Stimulated activated CD8-positive, alpha-beta memory T cell treated with anti-CD3 and anti-CD28 coated beads, Interleukin-12 subunit alpha, Interleukin-12 subunit beta, amount 100 ng/mL, for 24 hours (primary cell): ENCODE data around the gene HRH4.

Experiments used
- DNase-seq: peaks from one replicate; pipeline ENCODE4 v3.0.0-alpha.2; 2020; ENCODE audit errors: extremely low read depth

The HRH4 gene

DNA sequence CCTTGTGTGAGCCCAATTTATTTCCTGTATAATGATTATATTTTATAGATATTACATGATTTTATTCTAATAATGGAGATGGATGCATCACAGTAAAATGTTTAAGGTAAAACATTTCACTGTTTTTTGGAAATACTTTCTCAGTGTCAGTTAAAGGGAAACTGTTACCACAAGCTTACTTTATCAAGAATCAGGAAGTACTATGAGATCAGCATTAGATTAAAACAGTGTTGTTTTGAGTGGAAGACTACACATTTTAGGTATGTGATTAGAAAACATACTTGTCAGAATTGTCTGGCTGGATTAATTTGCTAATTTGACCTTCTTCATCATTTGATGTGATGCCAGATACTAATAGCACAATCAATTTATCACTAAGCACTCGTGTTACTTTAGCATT, at the start of gene HRH4:
Gene HRH4, plus strand, starts transcription at position 250 of the 400 bp plus-strand sequence. Its CDS starts 92 bp downstream, at position 342.
- DNase-seq = no peak

DNA sequence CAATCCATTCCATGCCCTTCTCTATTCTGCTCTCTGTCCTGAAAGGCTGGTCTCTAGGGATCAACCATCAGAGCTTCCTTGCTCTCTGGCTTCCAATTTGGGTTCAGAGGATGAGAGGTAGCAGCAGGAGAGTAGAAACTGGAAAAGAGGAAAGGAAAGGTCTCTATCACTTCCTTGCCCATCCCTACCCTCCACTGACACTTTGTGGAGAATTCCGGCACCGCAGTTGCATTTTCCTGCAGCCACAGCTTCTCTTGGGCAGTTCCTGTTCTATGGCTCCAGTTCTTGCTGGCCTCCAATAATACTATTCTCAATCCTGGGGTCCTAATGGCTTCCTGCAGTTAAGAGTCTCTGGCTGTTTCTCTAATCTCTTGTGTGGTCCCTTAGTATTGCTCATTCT, 47.3 kb upstream of the HRH4 start:
- DNase-seq = no peak

DNA sequence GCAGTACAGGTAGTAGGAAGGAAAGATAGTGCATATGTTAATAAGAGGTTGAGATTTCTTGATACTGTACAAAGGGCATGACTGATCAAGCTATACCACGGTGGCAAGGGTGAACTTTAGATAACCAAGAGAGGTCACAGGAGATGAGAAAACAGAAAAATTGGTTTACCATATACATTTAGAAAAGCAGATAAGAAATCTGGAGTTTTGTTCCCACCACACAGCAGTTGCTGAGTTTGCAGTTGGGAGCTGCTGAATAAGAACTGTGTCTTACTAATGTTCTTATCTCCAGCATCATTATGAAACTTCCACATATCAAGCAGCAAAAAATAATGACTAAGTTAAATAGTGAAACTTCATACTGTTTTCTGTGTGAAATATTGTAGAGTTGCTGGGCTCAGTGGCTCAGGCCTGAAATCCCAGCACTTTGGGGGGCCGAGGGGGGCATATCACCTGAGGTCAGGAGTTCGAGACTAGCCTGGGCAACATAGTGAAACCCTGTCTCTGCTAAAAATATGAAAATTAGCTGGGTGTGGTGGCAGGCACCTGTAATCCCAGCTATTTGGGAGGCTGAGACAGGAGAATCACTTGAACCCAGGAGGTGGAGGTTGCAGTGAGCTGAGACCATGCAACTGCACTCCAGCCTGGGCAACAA, 46.0 kb upstream of the HRH4 start:
- no peak for DNase-seq

- no peak for DNase-seq
Observed at GRCh38 chr18:24417480-24417879, 43.0 kb upstream of the HRH4 start.

DNA sequence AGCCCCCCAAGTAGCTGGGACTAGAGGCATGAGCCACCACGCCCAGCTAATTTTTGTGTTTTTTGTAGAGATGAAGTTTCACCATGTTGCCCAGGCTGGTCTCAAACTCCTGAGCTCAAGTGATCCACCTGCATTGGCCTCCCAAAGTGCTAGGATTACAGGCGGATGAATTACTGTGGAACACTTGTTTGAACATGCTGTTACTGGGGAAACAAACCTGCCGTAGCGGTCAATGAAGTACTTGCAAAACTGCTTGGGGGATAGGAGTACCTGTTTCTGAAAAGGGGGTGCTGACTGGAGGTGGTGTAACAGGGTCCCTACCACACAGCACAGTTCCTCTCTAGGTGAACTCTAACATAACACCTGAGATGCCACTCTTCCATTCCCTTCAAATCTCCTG, 39.9 kb upstream of the HRH4 start:
- DNase-seq = no peak

- DNase-seq = no peak
Observed at GRCh38 chr18:24421831-24422230, 38.6 kb upstream of the HRH4 start.

- no peak for DNase-seq
Observed at GRCh38 chr18:24426073-24426397, 34.4 kb upstream of the HRH4 start.

GRCh38 chr18:24426398-24427294, 33.8 kb upstream of the HRH4 start, which contains the start of gene IMPACT:
Gene IMPACT (plus strand): TSS chr18:24426670. CDS start chr18:24426757, 87 bp downstream.
- peak; percentile 55 for DNase-seq

DNA sequence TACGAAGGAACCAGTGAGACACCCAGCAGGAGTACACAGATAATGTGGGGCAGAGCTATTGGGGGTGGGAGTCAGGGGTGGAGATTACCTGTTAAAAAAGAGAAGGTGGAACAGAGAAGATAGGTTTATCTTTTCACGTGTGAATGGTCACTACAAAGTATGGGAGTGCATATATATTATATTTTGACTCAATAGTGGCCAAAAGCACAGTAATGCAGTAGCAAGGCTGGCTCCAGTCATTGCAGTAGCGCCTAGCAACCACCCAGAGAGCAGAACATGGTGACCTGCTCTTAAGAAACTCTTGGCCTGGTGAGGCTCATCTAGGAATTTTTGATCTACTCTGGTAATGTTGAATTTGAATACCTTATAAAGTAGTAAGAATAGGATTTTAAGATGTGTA, 33.0 kb upstream of the HRH4 start:
- DNase-seq = no peak

DNA sequence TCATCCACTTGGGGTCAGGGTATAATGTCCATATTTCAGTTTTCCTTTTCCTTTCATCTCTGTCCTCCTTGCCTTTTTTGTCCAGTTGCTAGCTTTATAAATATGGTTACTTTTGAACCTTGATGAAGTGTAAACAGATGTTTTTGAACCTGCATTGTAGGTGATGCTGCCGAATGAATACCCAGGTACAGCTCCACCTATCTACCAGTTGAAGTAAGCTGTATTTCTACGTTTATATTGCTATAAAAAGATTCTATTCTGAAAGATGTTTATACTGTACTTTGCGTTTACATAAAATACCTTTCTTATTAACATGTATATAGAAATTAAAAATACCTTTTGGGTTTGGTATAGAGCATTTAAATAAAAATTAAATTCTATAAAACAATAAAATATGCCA, 31.7 kb upstream of the HRH4 start:
- no peak for DNase-seq

DNA sequence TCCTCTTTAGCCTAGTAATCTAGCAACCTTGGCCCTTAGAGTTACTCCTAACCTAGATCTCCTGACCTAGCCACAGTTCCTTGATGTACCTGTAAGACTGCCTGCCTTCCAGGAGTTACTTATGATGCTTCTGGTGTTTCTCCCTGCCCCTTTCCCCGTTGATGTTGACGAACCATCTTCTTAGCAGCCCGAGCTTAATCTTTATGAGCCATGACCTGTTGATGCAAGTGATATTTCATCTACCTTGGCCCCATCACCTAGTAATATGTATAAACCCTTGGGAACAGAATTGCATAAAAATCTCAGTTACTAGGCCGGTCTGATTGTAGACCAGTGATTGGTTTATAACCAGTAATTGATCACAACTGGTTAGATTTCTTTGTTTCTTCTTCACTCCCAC, 31.2 kb upstream of the HRH4 start:
- DNase-seq = no peak

- DNase-seq = no peak
Observed at GRCh38 chr18:24432618-24433017, 27.8 kb upstream of the HRH4 start.

DNA sequence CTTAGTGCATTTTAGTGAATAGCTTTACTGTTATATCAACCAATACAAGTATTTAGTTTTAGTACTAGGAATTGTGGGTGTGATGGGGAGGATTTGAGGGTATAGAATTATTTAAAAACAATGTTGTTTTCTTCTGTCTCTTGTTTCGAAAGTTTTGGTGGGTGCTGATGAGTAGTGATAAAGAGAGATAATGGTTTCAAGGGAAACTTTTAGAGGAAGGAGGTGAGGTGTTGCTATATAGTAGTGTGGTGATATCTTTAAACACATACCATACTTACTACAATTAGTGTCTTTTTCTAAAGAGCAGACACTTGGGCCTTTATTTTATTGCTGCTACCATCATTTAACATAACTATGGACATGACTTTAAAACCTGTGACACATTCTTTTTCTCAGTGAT, 23.5 kb upstream of the HRH4 start:
- no peak for DNase-seq

DNA sequence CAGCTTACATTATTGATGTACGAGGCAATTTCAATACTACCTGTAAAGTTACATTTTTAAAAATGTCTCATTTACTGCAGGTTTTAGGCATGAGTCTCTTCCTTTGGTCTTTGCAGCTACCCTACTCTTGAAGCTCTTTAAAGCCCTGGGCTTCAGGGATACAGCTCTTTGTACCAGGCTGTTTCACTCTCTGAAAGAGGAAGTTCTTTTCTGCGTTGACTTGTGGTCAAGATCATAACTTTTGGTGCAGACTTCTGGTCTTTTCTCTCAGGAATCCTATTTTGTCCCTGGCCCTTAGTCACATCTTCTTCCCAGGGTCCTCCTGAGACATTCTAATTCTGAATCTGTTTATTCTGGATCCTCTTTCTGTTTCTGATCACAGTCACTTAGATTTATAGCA, 16.6 kb upstream of the HRH4 start:
- no peak for DNase-seq

DNA sequence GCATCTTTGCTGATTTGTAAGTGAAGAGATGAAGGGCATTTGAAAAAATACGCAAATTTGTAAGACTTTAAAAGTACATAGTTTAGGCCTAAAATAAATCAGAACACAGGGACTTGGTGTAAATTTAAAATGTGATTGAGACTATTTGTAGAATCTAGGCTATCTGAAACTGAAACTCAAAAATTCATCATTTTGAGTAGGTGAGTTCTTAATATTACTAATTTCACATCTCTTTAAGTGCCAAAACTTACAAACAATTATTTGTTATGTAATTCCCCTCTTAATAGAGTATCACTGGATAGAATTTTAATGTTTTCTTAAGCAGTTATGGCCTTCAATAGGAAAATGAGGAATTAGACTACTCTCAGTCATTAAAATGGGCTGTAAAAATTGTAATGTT, 14.0 kb upstream of the HRH4 start:
- DNase-seq = no peak

DNA sequence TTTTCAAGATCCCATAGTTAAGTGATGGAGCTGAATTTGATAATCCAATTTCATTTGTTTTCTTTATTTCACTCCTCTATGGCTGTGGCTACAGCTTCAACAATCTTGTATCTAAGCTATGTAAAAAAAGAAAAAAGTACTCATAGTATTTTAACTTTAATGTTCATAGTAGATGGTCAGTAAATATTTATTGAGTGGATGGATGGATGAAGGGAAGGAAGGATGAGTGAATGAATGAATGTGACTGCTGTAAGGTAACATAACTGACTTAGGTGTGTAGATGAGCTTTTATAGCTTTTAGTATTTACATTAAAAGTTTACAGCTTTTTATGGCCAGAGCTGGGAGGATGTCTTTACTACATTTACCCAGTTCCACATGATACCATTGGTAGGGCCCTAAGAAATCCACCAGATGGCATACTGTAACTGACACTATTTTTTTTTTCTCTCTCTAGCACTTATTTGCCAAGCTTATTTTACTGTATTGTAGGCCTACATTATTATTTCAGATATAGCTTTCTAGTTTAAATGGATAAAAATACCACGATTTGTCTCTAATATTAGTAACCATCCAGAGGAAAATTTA, 13.4 kb upstream of the HRH4 start:
- no peak for DNase-seq

- DNase-seq = no peak
Observed at GRCh38 chr18:24447961-24448360, 12.5 kb upstream of the HRH4 start.

DNA sequence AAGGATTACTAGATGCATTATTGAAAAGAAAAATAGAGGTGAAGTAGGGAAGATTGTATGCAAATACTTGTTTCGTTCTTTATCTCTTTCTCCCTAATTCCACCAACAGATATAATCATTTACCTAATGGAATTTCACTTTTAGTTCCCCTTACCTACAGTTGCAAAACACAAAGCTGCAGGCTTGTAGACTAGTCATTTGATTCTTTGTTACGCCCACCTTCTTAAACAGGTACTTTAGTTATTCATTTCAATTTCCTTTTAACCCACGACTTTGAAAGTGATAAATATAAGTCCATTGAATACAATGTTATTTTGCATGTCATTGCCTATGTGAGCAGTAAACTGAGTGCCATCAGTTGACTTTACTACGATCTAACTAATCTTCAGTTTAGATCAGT, 3.9 kb upstream of the HRH4 start:
- no peak for DNase-seq

GRCh38 chr18:24459772-24460171, 665 bp upstream of the HRH4 start:
- no peak for DNase-seq

DNA sequence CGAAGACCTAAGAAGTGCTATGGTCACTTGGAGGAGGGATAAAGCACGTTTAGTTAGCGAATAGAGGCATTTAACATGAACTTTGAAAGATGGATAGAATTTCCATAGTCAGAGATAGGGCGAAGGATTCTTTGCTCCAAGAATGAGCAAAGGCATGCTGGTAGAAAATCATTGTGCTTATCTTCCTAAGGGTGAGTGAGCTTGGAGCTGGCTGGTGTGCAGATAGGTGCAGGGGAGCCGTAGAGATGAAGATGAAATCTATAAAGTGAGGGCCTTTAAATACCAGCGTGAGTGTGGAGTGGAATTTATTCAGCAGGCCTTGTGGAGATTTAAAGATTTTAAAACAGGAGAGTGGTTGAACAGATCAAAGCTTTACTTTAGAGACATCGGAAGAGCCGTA, 1.6 kb downstream of the HRH4 start:
- no peak for DNase-seq

- no peak for DNase-seq
Observed at GRCh38 chr18:24462838-24463775, 2.7 kb downstream of the HRH4 start.

DNA sequence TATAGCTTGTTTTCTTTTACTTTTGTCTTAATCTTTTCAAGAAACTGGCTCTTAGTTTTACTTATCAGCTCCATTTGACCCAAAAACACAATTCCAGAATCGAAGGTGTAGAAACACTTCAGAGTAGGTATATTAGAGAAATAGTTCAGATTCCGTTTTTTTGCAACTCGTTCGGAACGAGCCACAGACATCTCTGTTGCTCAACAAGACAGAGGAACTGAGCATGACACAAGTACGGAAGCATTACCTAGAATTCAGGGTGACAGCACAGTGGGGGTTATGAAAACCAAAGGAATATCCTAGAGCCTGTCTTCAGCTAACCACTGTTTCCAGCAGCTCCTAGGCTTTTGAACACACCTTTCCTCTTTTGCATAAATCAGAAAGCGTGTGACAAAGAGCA, 5.0 kb downstream of the HRH4 start:
- DNase-seq = no peak
